ENCODE data around the gene RBP4.

RBP4 gene

DNA sequence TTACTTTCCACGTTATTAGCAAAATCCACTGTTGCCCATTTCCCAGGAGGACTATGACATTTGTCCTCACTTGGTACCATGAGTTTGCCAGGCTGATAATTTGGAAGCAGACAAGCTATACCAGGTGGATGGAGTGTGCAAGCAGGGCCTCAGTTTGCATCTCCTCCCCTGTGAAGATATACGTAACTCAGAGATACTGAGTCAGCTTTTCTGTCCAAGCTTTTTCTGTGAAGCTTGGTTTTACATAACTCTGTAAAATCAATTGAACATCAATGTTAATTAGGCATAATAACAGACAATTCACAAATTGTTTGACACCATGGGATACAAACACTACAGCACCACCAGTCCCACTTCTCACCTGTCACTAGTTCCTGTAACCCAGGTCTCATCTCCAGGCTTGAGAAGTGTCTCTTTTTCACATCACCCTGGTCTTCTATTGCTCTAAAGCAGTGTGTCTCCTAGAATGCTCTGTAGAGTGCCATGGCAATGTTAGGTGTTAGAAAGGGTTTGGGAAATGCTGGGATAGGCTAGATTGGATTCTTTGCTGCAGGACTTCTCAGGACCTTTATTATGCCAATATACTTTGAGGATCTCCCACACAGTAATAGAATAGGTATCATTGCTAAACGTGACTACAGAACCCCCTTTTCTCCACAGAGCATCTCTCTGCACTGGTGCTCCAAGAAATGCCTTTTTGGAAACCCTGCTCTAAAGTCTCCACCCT lies 20.9 kb downstream of the RBP4 start:
- no peaks in the 10 kb centered on the region for H3K36me3 Mint-ChIP-seq
- no peak overlapping the region for H3K27ac Mint-ChIP-seq
- peaks cover 11% of the 10 kb centered on the region for H3K9me3 Mint-ChIP-seq
- H3K4me1 Mint-ChIP-seq = no peaks in the 10 kb centered on the region
- H3K4me3 Mint-ChIP-seq = no peak overlapping the region
- ATAC-seq = no peak
- no peak for DNase-seq (ENCODE audit: low spot score in 2 of 2)

- Mint-ChIP-seq H3K4me1 (no peaks in the 10 kb centered on the region), H3K9me3 (peaks cover 11% of the 10 kb centered on the region), H3K36me3 (no peaks in the 10 kb centered on the region), H3K4me3 (no peak overlapping the region), H3K27ac (no peak overlapping the region)
- ATAC-seq (no peak), DNase-seq (ENCODE audit: low spot score in 2 of 2) (no peak)
These were observed 21.9 kb downstream of the RBP4 start for GRCh38 chr10:93579089-93579488.

GRCh38 chr10:93577565-93577964 lies 23.5 kb downstream of the RBP4 start:
- Mint-ChIP-seq H3K9me3 (peaks cover 11% of the 10 kb centered on the region), H3K4me1 (no peaks in the 10 kb centered on the region), H3K36me3 (no peaks in the 10 kb centered on the region), H3K4me3 (no peak overlapping the region), H3K27ac (no peak overlapping the region)
- DNase-seq (ENCODE audit: low spot score in 2 of 2) (no peak), ATAC-seq (no peak)

GRCh38 chr10:93576888-93577287 lies 24.1 kb downstream of the RBP4 start:
- no peak overlapping the region for H3K4me3 Mint-ChIP-seq
- no peak overlapping the region for H3K27ac Mint-ChIP-seq
- H3K4me1 Mint-ChIP-seq = no peaks in the 10 kb centered on the region
- no peaks in the 10 kb centered on the region for H3K36me3 Mint-ChIP-seq
- H3K9me3 Mint-ChIP-seq = peaks cover 11% of the 10 kb centered on the region
- DNase-seq (ENCODE audit: low spot score in 2 of 2) (no peak), ATAC-seq (no peak)

DNA sequence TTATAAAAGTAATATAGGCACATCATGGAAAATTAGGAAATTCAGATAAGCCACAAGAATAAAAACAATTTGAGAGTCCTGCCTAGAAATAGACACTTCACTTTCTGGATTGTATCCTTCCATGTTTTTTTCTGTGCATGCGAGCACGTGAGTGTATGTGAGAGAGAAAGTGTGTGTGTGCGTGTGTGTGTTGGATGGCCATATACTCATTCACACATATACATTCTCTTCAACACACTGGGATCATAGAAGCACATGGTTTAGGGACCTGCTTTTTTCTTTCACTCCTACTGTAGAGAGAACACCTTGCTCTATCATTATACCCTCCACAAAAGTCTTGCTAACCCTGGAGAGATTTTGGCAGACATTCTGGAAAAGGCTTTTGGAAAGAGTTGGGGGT lies 27.1 kb downstream of the RBP4 start:
- DNase-seq (ENCODE audit: low spot score in 2 of 2) (no peak), ATAC-seq (no peak)
- Mint-ChIP-seq H3K27ac (no peak overlapping the region), H3K9me3 (no peaks in the 10 kb centered on the region), H3K36me3 (no peaks in the 10 kb centered on the region), H3K4me1 (no peaks in the 10 kb centered on the region), H3K4me3 (no peak overlapping the region)

GRCh38 chr10:93573051-93573909 lies 27.8 kb downstream of the RBP4 start:
- Mint-ChIP-seq H3K4me1 (no peaks in the 10 kb centered on the region), H3K4me3 (no peak overlapping the region), H3K36me3 (no peaks in the 10 kb centered on the region), H3K27ac (no peak overlapping the region), H3K9me3 (no peaks in the 10 kb centered on the region)
- ATAC-seq = peak; percentile 7
- DNase-seq (ENCODE audit: low spot score in 2 of 2) = no peak

DNA sequence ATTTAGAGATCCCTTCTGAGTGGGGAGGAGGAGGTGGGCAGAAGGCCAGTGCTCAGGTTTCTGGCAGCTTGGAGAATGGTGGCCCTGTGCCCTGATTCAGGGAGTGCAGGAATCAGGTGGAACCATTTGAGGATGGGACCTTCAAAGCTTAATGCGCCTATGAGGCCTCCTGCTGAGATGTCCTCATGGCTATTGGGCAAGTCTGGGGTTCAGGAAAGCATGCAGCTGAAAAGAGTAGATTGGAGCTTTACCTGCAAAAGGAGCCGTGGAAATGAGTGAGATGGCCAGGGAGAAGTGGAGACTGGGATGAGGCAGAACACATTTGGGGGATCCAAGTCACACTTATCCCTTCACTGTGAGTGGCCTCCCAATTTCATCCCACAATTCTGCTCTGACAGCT lies 28.4 kb downstream of the RBP4 start:
- no peak for DNase-seq (ENCODE audit: low spot score in 2 of 2)
- no peak for ATAC-seq
- H3K36me3 Mint-ChIP-seq = no peaks in the 10 kb centered on the region
- no peaks in the 10 kb centered on the region for H3K4me1 Mint-ChIP-seq
- H3K9me3 Mint-ChIP-seq = no peaks in the 10 kb centered on the region
- no peak overlapping the region for H3K4me3 Mint-ChIP-seq
- no peak overlapping the region for H3K27ac Mint-ChIP-seq

- H3K9me3 Mint-ChIP-seq = no peaks in the 10 kb centered on the region
- peaks cover 10% of the 10 kb centered on the region for H3K4me1 Mint-ChIP-seq
- H3K27ac Mint-ChIP-seq = no peak overlapping the region
- no peaks in the 10 kb centered on the region for H3K36me3 Mint-ChIP-seq
- DNase-seq (ENCODE audit: low spot score in 2 of 2) = no peak
- no peak overlapping the region for H3K4me3 Mint-ChIP-seq
- ATAC-seq = no peak
These were observed 30.7 kb downstream of the RBP4 start for GRCh38 chr10:93570383-93570782.

DNA sequence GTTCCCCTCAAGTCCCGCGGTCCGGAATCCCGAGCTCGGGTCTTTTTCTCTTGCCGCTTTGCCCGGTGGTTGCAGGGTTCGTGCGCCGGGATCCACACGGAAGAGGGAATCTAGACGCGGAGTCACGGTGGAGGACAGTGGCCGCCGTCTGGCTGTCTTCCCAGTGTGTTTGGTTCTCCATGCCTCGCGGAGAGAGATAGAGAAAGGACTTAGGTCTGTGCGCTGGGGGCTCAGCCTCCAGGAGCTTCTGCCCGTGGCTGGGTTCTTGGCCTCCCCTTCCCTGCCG lies 33.0 kb downstream of the RBP4 start:
- H3K36me3 Mint-ChIP-seq = no peaks in the 10 kb centered on the region

GRCh38 chr10:93567277-93568104 lies 33.5 kb downstream of the RBP4 start:
- H3K9me3 Mint-ChIP-seq = no peaks in the 10 kb centered on the region
- no peak for DNase-seq (ENCODE audit: low spot score in 2 of 2)
- H3K36me3 Mint-ChIP-seq = no peaks in the 10 kb centered on the region
- H3K27ac Mint-ChIP-seq = no peak overlapping the region
- H3K4me3 Mint-ChIP-seq = no peak overlapping the region
- peaks cover 10% of the 10 kb centered on the region for H3K4me1 Mint-ChIP-seq
- ATAC-seq = no peak

More for the DNA sequence above, 33.0 kb downstream of the RBP4 start:
- Mint-ChIP-seq H3K4me1 (peaks cover 10% of the 10 kb centered on the region), H3K9me3 (no peaks in the 10 kb centered on the region), H3K4me3 (no peak overlapping the region), H3K27ac (no peak overlapping the region)
- DNase-seq (ENCODE audit: low spot score in 2 of 2) (no peak), ATAC-seq (no peak)

GRCh38 chr10:93566435-93567276 lies 34.4 kb downstream of the RBP4 start, which contains the start of gene FFAR4:
Gene FFAR4 (plus strand): TSS chr10:93566665. CDS start chr10:93566721, 56 bp downstream.
- ATAC-seq = no peak

DNA sequence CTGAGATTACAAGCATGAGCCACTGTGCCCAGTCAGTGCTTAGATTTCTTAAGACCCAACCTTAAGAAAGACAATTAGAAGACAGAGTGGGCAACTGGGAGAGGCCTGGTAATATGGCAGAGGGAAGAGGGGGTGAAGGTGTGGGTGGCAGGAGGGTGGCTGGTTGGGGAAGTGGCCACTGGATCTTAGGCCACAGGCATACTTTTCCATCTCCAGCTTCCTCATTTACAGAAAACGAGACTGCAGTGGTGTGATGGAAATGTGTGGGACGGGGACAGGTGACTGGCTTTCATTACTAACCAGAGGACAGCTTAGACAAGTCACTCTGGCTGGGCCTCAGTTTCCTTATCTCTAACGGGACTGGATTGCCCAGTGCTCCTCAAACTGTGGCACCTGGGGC lies 35.6 kb downstream of the RBP4 start:
- no peaks in the 10 kb centered on the region for H3K9me3 Mint-ChIP-seq
- no peak for ATAC-seq
- no peak overlapping the region for H3K4me3 Mint-ChIP-seq
- no peaks in the 10 kb centered on the region for H3K36me3 Mint-ChIP-seq
- DNase-seq (ENCODE audit: low spot score in 2 of 2) = no peak
- H3K27ac Mint-ChIP-seq = no peak overlapping the region
- peaks cover 10% of the 10 kb centered on the region for H3K4me1 Mint-ChIP-seq

More at GRCh38 chr10:93566435-93567276, 34.4 kb downstream of the RBP4 start, which contains the start of gene FFAR4:
- H3K27ac Mint-ChIP-seq = no peak within 1 kb of the TSS
- H3K9me3 Mint-ChIP-seq = no peaks in the 10 kb centered on the region
- DNase-seq (ENCODE audit: low spot score in 2 of 2) = no peak
- H3K4me3 Mint-ChIP-seq = no peak within 1 kb of the TSS
- H3K36me3 Mint-ChIP-seq = no peaks in the 10 kb centered on the region
- peaks cover 10% of the 10 kb centered on the region for H3K4me1 Mint-ChIP-seq

DNA sequence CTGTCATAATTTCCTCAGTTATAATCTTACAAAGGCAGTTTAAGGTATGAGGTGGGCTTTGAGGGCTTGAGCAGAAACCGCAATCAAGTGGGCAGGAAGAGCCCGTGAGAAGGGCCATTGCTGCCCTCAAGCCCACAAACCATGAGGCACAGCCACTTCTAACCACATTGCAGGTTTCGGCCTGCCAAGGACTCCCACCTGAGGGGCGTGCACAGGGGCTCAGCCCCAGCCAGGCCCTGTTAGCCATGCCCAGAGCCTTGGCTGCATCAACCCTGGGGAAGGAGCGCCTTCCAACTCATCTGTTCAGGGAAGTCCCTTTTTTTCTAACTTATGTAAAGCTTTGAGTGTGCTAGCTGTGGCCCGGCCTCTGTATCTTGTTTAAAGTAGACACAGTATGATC lies 40.5 kb downstream of the RBP4 start:
- Mint-ChIP-seq H3K36me3 (no peaks in the 10 kb centered on the region), H3K4me1 (no peaks in the 10 kb centered on the region), H3K9me3 (no peaks in the 10 kb centered on the region), H3K27ac (no peak overlapping the region), H3K4me3 (no peak overlapping the region)
- ATAC-seq = no peak
- DNase-seq (ENCODE audit: low spot score in 2 of 2) = no peak

GRCh38 chr10:93559490-93559889 lies 41.5 kb downstream of the RBP4 start:
- DNase-seq (ENCODE audit: low spot score in 2 of 2) = no peak
- no peak for ATAC-seq
- no peaks in the 10 kb centered on the region for H3K36me3 Mint-ChIP-seq
- H3K4me1 Mint-ChIP-seq = no peaks in the 10 kb centered on the region
- H3K27ac Mint-ChIP-seq = no peak overlapping the region
- no peaks in the 10 kb centered on the region for H3K9me3 Mint-ChIP-seq
- no peak overlapping the region for H3K4me3 Mint-ChIP-seq

Data from stimulated activated effector memory CD8-positive, alpha-beta T cell treated with anti-CD3 and anti-CD28 coated beads, Interleukin-12 subunit alpha, Interleukin-12 subunit beta, amount 100 ng/mL, for 72 hours (primary cell).